AML-193 (cell line): ENCODE results near the gene PPM1G.

Source experiments
- DNase-seq, 2 experiments: peaks; one replicate each; lab custom pipeline; 2025; lab: John Stamatoyannopoulos, UW

PPM1G gene

DNA sequence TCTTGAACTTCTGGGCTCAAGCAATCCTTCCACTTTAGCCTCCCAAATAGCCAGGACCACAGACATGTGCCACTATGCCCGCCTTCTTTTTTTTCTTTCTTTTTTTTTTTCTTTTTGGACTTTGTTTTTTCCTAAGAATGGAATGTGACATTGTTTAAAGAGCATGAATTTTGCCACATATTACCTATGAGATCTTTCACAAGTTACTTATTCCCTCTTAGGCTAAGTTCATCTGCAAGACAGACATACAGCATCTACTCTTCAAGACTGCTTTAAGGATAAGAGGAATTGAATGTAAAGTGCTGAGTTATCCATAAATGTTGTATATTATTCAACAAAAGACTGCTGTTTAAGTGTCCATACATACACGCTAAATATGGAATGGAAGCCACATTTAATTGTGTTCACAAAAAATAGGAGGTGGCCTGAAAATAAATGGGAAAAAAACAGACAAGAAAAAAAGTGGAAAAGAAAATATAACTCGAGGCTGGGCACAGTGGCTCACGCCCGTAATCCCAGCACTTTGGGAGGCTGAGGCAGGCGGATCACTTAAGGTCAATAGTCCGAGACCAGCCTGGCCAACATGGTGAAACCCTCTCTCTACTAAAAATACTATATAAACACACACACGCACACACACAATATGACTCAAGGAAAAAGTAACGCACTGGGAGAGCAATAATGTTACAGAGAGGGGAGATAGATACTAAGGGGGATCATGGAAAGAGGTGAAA, 3.2 kb upstream of the PPM1G start:
- DNase-seq, result no peak

- DNase-seq, result peak; percentile 15 to 28
Observed at GRCh38 chr2:27408601-27409320, 630 bp downstream of the PPM1G start.

- DNase-seq, result peak in 1 of 2 experiments; percentile 5
Observed at GRCh38 chr2:27407798-27408491, 1.4 kb downstream of the PPM1G start.

DNA sequence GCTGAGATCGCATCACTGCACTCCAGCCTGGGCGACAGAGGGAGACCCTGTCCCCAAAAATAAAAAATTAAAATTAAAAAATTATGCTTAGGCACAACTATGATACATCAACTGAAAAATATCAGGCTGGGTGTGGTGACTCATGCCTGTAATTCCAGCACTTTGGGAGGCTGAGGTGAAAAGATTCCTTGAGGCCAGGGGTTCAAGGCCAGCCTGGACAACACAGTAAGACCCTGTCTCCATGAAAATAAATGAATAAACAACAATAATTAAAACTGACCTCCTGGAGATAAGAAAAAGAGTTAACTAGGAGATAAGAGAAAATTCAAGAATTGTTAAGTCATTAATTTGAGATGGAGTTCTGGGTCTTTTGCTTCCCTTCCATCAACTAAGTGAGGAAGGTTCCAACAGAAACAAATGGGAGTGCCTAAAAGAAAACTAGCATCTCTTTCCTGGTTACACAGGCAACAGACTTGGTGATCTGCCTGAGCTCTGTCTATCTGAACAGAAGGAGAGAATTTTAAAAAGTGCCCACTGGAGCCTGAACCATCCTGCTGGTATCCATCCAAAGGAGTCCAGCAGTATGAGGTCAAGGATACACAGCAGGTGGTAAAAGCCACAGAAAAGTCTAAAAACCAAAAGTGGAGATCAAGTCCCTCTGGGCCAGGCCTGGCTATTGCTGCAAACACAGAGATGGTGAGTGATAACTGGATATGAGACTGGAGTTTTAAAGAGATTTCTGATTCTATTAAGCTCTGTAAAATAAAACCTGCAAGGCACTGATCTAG, 8.8 kb downstream of the PPM1G start:
- no peak for DNase-seq

GRCh38 chr2:27398962-27399361, 10.4 kb downstream of the PPM1G start:
- no peak for DNase-seq

GRCh38 chr2:27393225-27393624, 16.2 kb downstream of the PPM1G start:
- DNase-seq, result no peak

DNA sequence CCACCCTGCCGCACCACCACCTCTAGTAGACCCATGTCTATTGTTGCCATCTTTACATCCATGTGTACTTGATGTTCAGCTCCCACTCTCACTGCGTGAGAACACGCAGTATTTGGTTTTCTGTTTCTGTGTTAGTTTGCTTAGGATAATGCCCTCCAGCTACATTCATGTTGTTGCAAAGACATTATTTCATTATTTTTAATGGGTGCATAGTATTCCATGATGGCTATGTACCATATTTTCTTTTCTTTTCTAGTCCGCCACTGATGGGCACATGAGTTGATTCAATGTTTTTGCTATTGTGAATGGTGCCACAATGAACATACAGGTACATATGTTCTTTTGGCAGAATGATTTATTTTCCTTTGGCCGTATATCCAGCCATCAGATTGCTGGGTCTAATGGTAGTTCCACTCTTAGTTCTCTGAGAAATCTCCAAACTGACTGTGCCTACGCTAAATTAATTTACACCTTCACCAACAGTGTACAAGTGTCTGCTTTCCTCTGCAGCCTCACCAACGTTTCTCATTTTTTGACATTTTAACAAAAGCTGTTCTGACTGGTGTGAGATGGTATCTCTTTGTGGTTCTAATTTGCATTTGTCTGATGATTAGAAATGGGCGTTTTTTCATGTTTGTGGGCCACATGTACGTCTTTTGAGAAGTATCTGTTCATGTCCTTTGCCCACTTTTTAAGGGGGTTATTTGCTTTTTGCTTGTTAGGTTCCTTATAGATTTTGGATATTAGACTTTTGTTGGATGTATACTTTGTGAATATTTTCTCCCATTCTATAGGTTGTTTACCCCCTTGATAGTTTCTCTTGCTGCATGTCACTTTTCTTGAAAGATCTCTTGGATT, 18.3 kb downstream of the PPM1G start:
- no peak for DNase-seq

- DNase-seq, result no peak
Observed at GRCh38 chr2:27381577-27382181, 27.7 kb downstream of the PPM1G start.

GRCh38 chr2:27380626-27381545, 28.5 kb downstream of the PPM1G start, which contains the start of gene ZNF513:
ZNF513 (minus strand) TSS chr2:27380734; CDS start chr2:27380526, 208 bp downstream.
- DNase-seq, result peak; percentile 76 to 83

- DNase-seq, result peak in 1 of 2 experiments; percentile 58
Observed at GRCh38 chr2:27379836-27380625, 29.4 kb downstream of the PPM1G start.

GRCh38 chr2:27379383-27379835, 30.0 kb downstream of the PPM1G start:
- DNase-seq, result no peak

DNA sequence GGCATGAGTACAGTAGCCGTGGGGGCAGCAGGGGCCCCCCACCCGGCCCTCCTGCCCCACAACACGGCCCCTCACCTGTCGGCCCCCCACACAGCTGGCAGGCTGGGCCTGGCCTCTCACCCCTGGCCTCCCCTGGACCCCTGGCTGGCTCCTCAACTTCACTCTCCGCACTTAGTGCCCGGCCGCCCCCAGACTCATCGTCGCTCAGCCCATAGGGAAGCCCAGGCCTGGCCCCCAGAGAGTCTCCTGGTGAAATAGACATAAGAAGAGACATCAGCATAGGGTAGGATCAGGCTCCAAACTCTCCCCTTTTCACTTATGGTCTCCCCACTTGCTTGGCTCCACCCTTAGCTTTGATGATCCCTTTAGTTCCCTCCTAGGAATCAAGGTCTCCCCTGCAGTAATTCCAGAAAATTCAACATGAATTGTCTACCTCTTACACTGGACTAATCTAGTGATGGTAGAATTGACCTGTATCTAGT, 30.5 kb downstream of the PPM1G start:
- DNase-seq, result no peak

GRCh38 chr2:27378096-27378808, 31.1 kb downstream of the PPM1G start:
- no peak for DNase-seq

DNA sequence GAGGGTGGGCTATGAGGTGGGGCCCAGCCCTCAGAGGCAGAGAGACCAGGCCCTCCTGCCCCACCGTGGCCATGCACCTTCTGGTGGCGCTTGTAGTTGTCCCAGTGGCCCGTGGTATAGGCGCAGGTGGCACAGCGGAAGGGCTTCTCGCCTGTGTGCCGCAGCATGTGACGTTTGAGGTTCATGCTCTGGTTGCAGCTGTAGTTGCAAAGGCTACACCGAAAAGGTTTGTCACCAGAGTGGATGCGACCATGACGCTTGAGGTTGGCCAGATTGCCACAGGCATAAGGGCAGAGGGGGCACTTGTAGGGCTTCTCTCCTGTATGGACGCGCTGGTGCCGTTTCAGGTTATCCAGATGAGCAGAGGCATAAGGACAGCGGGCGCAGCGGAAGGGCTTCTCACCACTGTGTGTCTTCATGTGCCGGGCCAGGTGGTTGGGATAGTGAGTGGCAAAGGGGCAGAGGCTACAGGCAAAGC, 31.7 kb downstream of the PPM1G start:
- DNase-seq, result no peak

- no peak for DNase-seq
Observed at GRCh38 chr2:27376866-27377617, 32.3 kb downstream of the PPM1G start.

DNA sequence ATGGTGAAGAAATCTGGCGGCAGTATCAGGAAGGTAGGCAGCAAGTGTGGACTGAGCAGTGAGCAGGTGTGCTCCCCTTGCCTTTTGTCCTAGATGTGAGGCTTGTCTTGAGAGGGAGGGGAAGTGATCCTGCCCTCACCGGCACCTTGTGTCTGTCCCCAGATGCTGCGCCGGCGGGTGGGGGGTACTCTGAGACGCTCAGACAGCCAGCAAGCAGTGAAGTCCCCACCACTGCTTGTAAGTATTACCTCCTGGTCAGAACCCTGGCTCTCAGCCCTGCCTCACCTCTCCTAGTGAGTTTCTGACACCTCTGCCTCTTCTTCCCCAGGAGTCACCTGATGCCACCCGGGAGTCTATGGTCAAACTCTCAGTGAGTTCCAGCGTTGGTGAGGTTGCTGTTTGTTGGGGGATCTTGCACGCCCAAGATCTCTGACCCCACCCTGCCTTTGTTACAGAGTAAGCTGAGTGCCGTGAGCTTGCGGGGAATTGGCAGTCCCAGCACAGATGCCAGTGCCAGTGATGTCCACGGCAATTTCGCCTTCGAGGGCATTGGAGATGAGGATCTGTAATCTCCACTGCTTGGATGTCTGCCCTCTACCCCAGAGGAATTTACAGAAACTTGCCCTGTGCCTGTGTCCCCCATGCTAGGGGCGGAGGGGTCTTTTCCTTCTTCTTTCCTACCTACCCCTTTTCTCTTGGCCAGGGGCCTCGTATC, 33.1 kb downstream of the PPM1G start:
- DNase-seq, result no peak
